ENCODE data around the gene SKI.

DNA sequence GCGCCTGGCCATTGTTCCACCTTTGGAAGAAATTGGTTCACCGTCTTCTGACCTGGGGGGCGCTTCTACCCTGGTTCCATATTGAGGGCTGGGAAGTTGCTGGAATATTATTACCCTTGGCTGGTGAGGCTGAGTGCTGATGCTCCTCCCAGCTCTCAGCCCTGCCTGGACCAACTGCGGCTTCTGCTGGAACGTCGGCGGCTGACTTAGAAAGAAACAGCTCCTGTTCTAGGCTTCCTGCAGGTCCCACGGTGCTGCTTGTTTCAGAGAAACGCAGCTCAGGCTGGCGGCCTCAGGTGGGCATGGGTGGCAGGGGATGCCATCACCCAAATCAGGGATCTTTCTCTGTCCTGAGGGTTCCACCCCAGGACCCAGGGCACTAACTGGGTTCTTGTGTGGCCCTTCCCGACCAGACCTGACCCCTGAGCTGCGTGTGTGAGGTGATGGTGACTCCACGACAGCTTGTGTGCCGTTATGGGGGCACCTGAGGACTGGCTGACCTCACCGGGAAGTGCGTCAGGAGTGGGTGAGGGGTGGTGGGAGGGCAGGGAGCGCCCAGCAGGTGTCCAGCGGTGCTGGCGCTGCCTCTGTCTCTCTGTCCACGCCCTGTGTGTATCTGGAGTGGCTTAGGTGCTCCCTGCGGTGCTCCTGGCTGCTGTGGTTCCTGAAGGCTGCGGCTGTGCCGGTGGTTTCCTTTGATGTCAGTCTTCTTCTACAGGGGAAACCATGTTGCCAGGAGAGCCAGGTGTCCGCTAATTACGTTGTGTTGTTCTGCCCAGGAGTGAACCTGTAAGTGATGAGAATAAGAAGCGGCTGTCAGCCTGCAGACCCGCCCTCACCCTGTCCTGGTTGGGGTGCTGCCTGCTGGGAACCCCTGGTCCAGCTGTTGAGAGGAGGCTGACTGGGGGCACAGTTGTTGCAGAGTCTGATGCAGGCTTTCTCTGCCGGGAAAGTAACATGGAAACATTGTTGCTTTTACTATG lies 8.9 kb downstream of the SKI start:
- TF ChIP-seq EZH2 (IDR thresholded peaks at IDR 0.05; ENCODE audit: borderline replicate concordance, low read length): no peak
- TF ChIP-seq, protein P1, sequence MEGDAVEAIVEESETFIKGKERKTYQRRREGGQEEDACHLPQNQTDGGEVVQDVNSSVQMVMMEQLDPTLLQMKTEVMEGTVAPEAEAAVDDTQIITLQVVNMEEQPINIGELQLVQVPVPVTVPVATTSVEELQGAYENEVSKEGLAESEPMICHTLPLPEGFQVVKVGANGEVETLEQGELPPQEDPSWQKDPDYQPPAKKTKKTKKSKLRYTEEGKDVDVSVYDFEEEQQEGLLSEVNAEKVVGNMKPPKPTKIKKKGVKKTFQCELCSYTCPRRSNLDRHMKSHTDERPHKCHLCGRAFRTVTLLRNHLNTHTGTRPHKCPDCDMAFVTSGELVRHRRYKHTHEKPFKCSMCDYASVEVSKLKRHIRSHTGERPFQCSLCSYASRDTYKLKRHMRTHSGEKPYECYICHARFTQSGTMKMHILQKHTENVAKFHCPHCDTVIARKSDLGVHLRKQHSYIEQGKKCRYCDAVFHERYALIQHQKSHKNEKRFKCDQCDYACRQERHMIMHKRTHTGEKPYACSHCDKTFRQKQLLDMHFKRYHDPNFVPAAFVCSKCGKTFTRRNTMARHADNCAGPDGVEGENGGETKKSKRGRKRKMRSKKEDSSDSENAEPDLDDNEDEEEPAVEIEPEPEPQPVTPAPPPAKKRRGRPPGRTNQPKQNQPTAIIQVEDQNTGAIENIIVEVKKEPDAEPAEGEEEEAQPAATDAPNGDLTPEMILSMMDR (IDR thresholded peaks at IDR 0.05; ENCODE audit: low read length): no peak

All from OCI-LY1 (cell line).